HepG2 (cell line): Measurements from ENCODE around the gene HOXD9. TPM values are rescaled to one million over a fixed set of nuclear protein-coding genes. Genes with fewer than 3 reads are reported as not detected.
A peak's percentile ranks its signal among the peaks of the same experiment; 100 is the strongest.

Experiments used
- ATAC-seq: fragments of 200-7000 bp; cut with Tn5 transposase; 3 replicates; pipeline ENCODE4 v1.9.1; 2020; ENCODE audit warnings: mild to moderate bottlenecking, moderate library complexity
- BruUV-seq: library from RNA; stranded (reverse); fragments of 400-500 nt; replicated peaks from 2 replicates; lab custom pipeline; 2021; lab: Mats Ljungman, UMichigan
- CTCF ChIA-PET: fragments of 300-600 bp; formaldehyde crosslinking; extraction: SDS; loops from one replicate; lab custom pipeline; 2021; ENCODE audit warnings: low total read pairs, inconsistent platforms, low intra/inter-chr PET ratio; lab: Yijun Ruan, JAX
- POLR2A ChIA-PET: fragments of 350-600 bp; sonication (Branson Sonifier 250); formaldehyde crosslinking; loops from one replicate; lab custom pipeline; 2020; ENCODE audit warnings: antibody characterized with exemption, inconsistent platforms; lab: Yijun Ruan, JAX
- DNase-seq: peaks from one replicate; pipeline ENCODE4 v3.0.0-alpha.2; 2015; ENCODE audit warnings: low spot score
- FAIRE-seq: peaks from 3 replicates; lab custom pipeline; 2011; peaks lifted over from hg19 to GRCh38; lab: Jason Lieb, UNC
- H2AFZ ChIP-seq: one replicate; pipeline ENCODE4 v1.6.1; 2011; ENCODE audit warnings: low read length, inconsistent platforms
- H3K27ac ChIP-seq: fragments of 300-600 bp; 3 replicates; pipeline ENCODE4 v1.8.0; 2011; ENCODE audit warnings: mixed run types, mild to moderate bottlenecking, mixed read lengths, low read length, inconsistent platforms; ENCODE audit not compliant: insufficient read depth; ENCODE audit errors: extremely low read length
- H3K27me3 ChIP-seq, 2 experiments: fragments of 200-600 bp in 1 of 2; 2 replicates in 1 of 2; 3 replicates in 1 of 2; pipeline versions ENCODE4 v1.6.0 to v1.8.0; 2011; ENCODE audit warnings: low read length in 2 of 2, mild to moderate bottlenecking in 2 of 2, moderate library complexity in 2 of 2, inconsistent platforms in 1 of 2; ENCODE audit not compliant: insufficient read depth in 2 of 2, control insufficient read depth in 1 of 2
- H3K36me3 ChIP-seq, 2 experiments: fragments of 200-600 bp in 1 of 2; replicated peaks in 1 of 2; 2 replicates in 1 of 2; 3 replicates in 1 of 2; pipeline versions ENCODE4 v1.5.1 to v1.8.0; 2011; ENCODE audit warnings: low read length in 2 of 2, inconsistent platforms in 1 of 2; ENCODE audit not compliant: insufficient read depth in 2 of 2, control insufficient read depth in 1 of 2
- H3K4me1 ChIP-seq: 2 replicates; pipeline ENCODE4 v1.5.1; 2012; ENCODE audit warnings: low read length, inconsistent platforms; ENCODE audit not compliant: insufficient read depth
- H3K4me2 ChIP-seq: 2 replicates; pipeline ENCODE4 v1.6.0; 2011; ENCODE audit warnings: low read depth, low read length, inconsistent platforms
- H3K4me3 ChIP-seq, 3 experiments: fragments of 200-600 bp in 1 of 3; sonication (generic), shearing (Covaris generic) in 1 of 3; replicated peaks in 1 of 3; 2 replicates each; pipeline ENCODE4 v1.5.1; 2011 to 2016; ENCODE audit warnings: low read length in 3 of 3, inconsistent platforms in 2 of 3, low read depth in 2 of 3, mild to moderate bottlenecking in 2 of 3, control low read depth in 1 of 3, mixed read lengths in 1 of 3; ENCODE audit not compliant: insufficient read depth in 1 of 3
- H3K79me2 ChIP-seq: one replicate; pipeline ENCODE4 v1.6.1; 2011; ENCODE audit warnings: low read length, inconsistent platforms; ENCODE audit not compliant: insufficient read depth
- H3K9ac ChIP-seq: 2 replicates; pipeline ENCODE4 v1.6.0; 2011; ENCODE audit warnings: mild to moderate bottlenecking, low read depth, low read length, inconsistent platforms; ENCODE audit not compliant: insufficient read depth
- H3K9me3 ChIP-seq: 2 replicates; pipeline ENCODE4 v1.5.1; 2012; ENCODE audit warnings: mild to moderate bottlenecking, low read length
- H4K20me1 ChIP-seq: 2 replicates; pipeline ENCODE4 v1.6.0; 2011; ENCODE audit warnings: inconsistent platforms, mild to moderate bottlenecking, low read length, moderate library complexity; ENCODE audit not compliant: insufficient read depth
- MEF2D ChIP-seq: sonication (generic); formaldehyde crosslinking; IDR thresholded peaks from 2 replicates; pipeline ENCODE4 v1.5.1; 2020; ENCODE audit warnings: mild to moderate bottlenecking, missing genetic modification reagents
- NFKB2 ChIP-seq: sonication (generic); formaldehyde crosslinking; IDR thresholded peaks from 2 replicates; pipeline ENCODE4 v1.4.0; 2020; ENCODE audit warnings: missing genetic modification reagents, borderline replicate concordance
- PLRG1 ChIP-seq: fragments of 450-650 bp; conservative IDR thresholded peaks from 2 replicates; pipeline ENCODE4 v1.6.1; 2016
- POLR2AphosphoS2 ChIP-seq: IDR thresholded peaks from 2 replicates; pipeline ENCODE4 v1.6.1; 2011; ENCODE audit warnings: low read depth, low read length, improper control_type of control experiment
- RAD21 ChIP-seq: fragments of 450-650 bp; formaldehyde crosslinking; IDR thresholded peaks from 2 replicates; pipeline ENCODE4 v1.5.0; 2020; ENCODE audit warnings: mild to moderate bottlenecking
- RBFOX2 ChIP-seq: fragments of 200-400 bp; formaldehyde crosslinking; IDR thresholded peaks from 2 replicates; pipeline ENCODE4 v1.6.1; 2017; ENCODE audit warnings: low read depth, mild to moderate bottlenecking, low read length
- REL ChIP-seq: sonication (generic); formaldehyde crosslinking; conservative IDR thresholded peaks from 2 replicates; pipeline ENCODE4 v1.8.0; 2022; ENCODE audit warnings: mild to moderate bottlenecking, missing genetic modification reagents, moderate library complexity
- RELA ChIP-seq: sonication (generic); formaldehyde crosslinking; IDR thresholded peaks from 2 replicates; pipeline ENCODE4 v1.4.0; 2020; ENCODE audit warnings: missing genetic modification reagents
- RNF2 ChIP-seq: fragments of 450-650 bp; conservative IDR thresholded peaks from 2 replicates; pipeline ENCODE4 v1.6.1; 2016; ENCODE audit warnings: low read depth
- SMC3 ChIP-seq: IDR thresholded peaks from 2 replicates; pipeline ENCODE4 v1.6.1; 2011; ENCODE audit warnings: low read length, improper control_type of control experiment
- SPEN ChIP-seq: sonication (generic); formaldehyde crosslinking; IDR thresholded peaks from 2 replicates; pipeline ENCODE4 v1.5.1; 2020; ENCODE audit warnings: low read depth, mild to moderate bottlenecking, missing genetic modification reagents
- TBX2 ChIP-seq: sonication (generic); formaldehyde crosslinking; IDR thresholded peaks from 2 replicates; pipeline ENCODE4 v1.5.0; 2020; ENCODE audit warnings: missing genetic modification reagents, mild to moderate bottlenecking, borderline replicate concordance
- ZBTB7A ChIP-seq: sonication (generic); formaldehyde crosslinking; IDR thresholded peaks from 2 replicates; pipeline ENCODE4 v1.8.0; 2022; ENCODE audit warnings: mild to moderate bottlenecking, missing genetic modification reagents
- ZNF563 ChIP-seq: sonication (generic); formaldehyde crosslinking; IDR thresholded peaks from 2 replicates; pipeline ENCODE4 v1.8.0; 2022; ENCODE audit warnings: mild to moderate bottlenecking, moderate library complexity, missing genetic modification reagents
- ZNF839 ChIP-seq: sonication (generic); formaldehyde crosslinking; IDR thresholded peaks from 2 replicates; pipeline ENCODE4 v1.4.0; 2020; ENCODE audit warnings: missing genetic modification reagents, mild to moderate bottlenecking, borderline replicate concordance
- WGBS: methylation state at CpG from one replicate; pipeline ENCODE4 v1.1.6; 2017; ENCODE audit warnings: low lambda C conversion rate; 5-methylcytosine and 5-hydroxymethylcytosine counted together
- in situ Hi-C: cut with HindIII; loops from 2 replicates; pipeline ENCODE4 v1.10.0; 2017; ENCODE audit warnings: low pct_unique_long_range_greater_than_20kb; ENCODE audit not compliant: extremely low pct_ligation_motif_present
- intact Hi-C: fragments of 100-400 bp; cut with micrococcal nuclease; formaldehyde crosslinking; loops from one replicate; pipeline ENCODE4 v1.10.0; 2022; ENCODE audit not compliant: unreplicated experiment
- polyA plus RNA-seq, 8 experiments: library from polyadenylated mRNA; depleted of rRNA in 3 of 8; stranded (reverse) in 7 of 8; unstranded in 1 of 8; fragments of >200 nt; fragmentation: Illumina TruSeq in 4 of 8; extraction: Trizol in 4 of 8; gene quantifications; 2 replicates each; pipeline versions ENCODE4 v1.2.1 to v1.2.3, GENCODE V29; 2011 to 2016; ENCODE audit warnings: low read depth in 4 of 8, missing spikeins in 1 of 8, mixed read lengths in 1 of 8; ENCODE audit not compliant: insufficient read depth in 1 of 8
- total RNA-seq, 5 experiments: library from RNA; depleted of rRNA; stranded (reverse); fragments of >200 nt; fragmentation: Illumina TruSeq; extraction: Trizol; gene quantifications; 2 replicates each; pipeline ENCODE4 v1.2.3, GENCODE V29; 2016; ENCODE audit warnings: low read depth in 1 of 5
- TF ChIP-seq, protein P1 (sequence below): sonication (generic); formaldehyde crosslinking; IDR thresholded peaks from 2 replicates; pipeline ENCODE4 v1.5.1; 2020; ENCODE audit warnings: missing genetic modification reagents, mild to moderate bottlenecking, borderline replicate concordance
- TF ChIP-seq, protein P2 (sequence below): sonication (generic); formaldehyde crosslinking; IDR thresholded peaks from 2 replicates; pipeline ENCODE4 v1.8.0; 2022; ENCODE audit warnings: mild to moderate bottlenecking, missing genetic modification reagents, moderate library complexity
- TF ChIP-seq, protein P3 (sequence below): sonication (generic); formaldehyde crosslinking; IDR thresholded peaks from 2 replicates; pipeline ENCODE4 v1.4.0; 2020; ENCODE audit warnings: mild to moderate bottlenecking, low read depth, missing genetic modification reagents

The HOXD9 gene
- total and polyA plus RNA-seq, 2 of the 13 experiments (the other 11 are each of a cell fraction or from before 2014, with no cell fraction given) = not detected

DNA sequence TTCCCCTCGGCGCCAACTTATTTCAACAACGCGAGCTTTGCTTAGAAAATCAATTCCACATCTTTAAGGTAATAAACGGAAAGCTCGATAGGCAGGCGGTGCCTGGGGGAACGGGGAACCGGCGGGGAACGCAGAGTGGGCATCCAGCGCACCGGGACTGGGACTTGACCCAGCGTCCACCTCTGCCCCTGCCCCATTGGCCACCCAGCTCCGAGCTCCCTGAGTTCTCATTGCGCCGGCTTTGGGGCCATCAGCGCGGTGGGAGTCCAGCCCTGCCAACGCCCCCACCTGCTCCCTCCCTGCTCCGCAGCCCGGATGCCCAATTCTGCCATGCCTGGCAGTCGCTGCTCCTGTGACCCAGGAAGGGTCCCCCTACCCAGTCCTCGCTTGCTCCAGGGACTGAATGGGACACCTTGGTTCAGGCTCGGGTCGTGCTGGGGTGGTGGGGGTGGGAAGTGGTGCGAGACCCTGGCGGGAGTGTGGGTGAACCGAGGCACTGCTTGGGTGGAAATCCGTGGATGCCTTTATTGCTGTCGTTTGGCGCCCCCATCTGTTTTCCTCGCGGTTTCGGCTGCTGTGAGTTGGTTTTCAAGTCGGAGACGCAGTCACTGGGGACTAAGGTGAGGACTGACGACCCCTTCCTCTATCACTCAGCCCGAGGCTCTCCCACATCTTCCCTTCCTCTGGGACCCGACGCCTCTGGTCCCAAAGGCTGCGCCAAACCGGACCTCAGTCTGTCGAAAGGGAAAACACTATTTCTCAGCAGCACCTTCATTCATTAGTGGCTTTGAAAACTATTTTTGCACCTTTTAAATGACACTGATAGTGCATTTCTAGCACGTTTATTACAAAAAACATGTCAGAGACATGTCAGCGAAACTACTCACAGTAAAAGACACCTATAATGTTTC is 36.4 kb upstream of the HOXD9 start:
- Histone ChIP-seq H2AFZ (no peak overlapping the region), H3K9ac (no peak overlapping the region), H3K4me3 (peak overlapping the region in 2 of 3 experiments; percentile 6 to 41; a peak in 1 of 6 replicates), H3K4me2 (peak overlapping the region; percentile 56), H3K4me1 (peaks cover 25% of the 10 kb centered on the region), H3K36me3 (no peaks in the 10 kb centered on the region), H3K9me3 (no peaks in the 10 kb centered on the region), H4K20me1 (no peaks in the 10 kb centered on the region), H3K79me2 (no peaks in the 10 kb centered on the region), H3K27ac (no peak overlapping the region), H3K27me3 (peaks cover 14 to 93% of the 10 kb centered on the region in 2 experiments; a peak in 4 of 5 replicates)
- ATAC-seq = peak; percentile 48
- ChIA-PET POLR2A (no interaction called here), CTCF (interaction anchor here (0.7 to 2.1 kb wide), 5 partner anchors 122 to 720 kb away, joined by 3 to 26 read pairs (median 4); no protein-coding TSS in a partner anchor)
- BruUV-seq = no TSS peak
- FAIRE-seq = peak; percentile 15
- DNase-seq = peak; percentile 31
- intact Hi-C loops = loop anchor here (1.0 kb wide), 1 partner anchor 396 kb away; no protein-coding TSS in a partner anchor
- whole genome bisulfite sequencing = 16% methylated on average over 32 of the region's 46 CpGs
- in situ Hi-C loops = no loop called here
- no peak for TF ChIP-seq POLR2AphosphoS2
- no peak for TF ChIP-seq RBFOX2
- no peak for TF ChIP-seq PLRG1
- TF ChIP-seq ZNF839 (CRISPR knock-in tag) = no peak
- peak; percentile 52; the same call in 1 of the 2 replicates for TF ChIP-seq NFKB2 (CRISPR knock-in tag)
- TF ChIP-seq, protein P1, sequence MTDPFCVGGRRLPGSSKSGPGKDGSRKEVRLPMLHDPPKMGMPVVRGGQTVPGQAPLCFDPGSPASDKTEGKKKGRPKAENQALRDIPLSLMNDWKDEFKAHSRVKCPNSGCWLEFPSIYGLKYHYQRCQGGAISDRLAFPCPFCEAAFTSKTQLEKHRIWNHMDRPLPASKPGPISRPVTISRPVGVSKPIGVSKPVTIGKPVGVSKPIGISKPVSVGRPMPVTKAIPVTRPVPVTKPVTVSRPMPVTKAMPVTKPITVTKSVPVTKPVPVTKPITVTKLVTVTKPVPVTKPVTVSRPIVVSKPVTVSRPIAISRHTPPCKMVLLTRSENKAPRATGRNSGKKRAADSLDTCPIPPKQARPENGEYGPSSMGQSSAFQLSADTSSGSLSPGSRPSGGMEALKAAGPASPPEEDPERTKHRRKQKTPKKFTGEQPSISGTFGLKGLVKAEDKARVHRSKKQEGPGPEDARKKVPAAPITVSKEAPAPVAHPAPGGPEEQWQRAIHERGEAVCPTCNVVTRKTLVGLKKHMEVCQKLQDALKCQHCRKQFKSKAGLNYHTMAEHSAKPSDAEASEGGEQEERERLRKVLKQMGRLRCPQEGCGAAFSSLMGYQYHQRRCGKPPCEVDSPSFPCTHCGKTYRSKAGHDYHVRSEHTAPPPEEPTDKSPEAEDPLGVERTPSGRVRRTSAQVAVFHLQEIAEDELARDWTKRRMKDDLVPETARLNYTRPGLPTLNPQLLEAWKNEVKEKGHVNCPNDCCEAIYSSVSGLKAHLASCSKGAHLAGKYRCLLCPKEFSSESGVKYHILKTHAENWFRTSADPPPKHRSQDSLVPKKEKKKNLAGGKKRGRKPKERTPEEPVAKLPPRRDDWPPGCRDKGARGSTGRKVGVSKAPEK = no peak
- TF ChIP-seq RNF2 = 0 out of 2 replicates have a peak, but pooled peaks have one; percentile 57
- TF ChIP-seq MEF2D (CRISPR knock-in tag) = no peak
- TF ChIP-seq ZNF563 (CRISPR knock-in tag) = 0 out of 2 replicates have a peak, but pooled peaks have one; percentile 40
- TF ChIP-seq RELA (CRISPR knock-in tag) = no peak
- TF ChIP-seq REL (CRISPR knock-in tag) = 0 out of 2 replicates have a peak, but pooled peaks have one; percentile 32
- peak; percentile 72 for TF ChIP-seq SMC3
- TF ChIP-seq RAD21 (CRISPR knock-in tag) = peak; percentile 81
- TF ChIP-seq TBX2 = peak; percentile 44; the same call in 1 of the 2 replicates
- TF ChIP-seq, protein P2, sequence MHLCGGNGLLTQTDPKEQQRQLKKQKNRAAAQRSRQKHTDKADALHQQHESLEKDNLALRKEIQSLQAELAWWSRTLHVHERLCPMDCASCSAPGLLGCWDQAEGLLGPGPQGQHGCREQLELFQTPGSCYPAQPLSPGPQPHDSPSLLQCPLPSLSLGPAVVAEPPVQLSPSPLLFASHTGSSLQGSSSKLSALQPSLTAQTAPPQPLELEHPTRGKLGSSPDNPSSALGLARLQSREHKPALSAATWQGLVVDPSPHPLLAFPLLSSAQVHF (CRISPR knock-in tag) = 0 out of 2 replicates have a peak, but pooled peaks have one; percentile 47
- TF ChIP-seq ZBTB7A (CRISPR knock-in tag) = 0 out of 2 replicates have a peak, but pooled peaks have one; percentile 26
- peak; percentile 58; the same call in 1 of the 2 replicates for TF ChIP-seq SPEN (CRISPR knock-in tag)
- TF ChIP-seq, protein P3, sequence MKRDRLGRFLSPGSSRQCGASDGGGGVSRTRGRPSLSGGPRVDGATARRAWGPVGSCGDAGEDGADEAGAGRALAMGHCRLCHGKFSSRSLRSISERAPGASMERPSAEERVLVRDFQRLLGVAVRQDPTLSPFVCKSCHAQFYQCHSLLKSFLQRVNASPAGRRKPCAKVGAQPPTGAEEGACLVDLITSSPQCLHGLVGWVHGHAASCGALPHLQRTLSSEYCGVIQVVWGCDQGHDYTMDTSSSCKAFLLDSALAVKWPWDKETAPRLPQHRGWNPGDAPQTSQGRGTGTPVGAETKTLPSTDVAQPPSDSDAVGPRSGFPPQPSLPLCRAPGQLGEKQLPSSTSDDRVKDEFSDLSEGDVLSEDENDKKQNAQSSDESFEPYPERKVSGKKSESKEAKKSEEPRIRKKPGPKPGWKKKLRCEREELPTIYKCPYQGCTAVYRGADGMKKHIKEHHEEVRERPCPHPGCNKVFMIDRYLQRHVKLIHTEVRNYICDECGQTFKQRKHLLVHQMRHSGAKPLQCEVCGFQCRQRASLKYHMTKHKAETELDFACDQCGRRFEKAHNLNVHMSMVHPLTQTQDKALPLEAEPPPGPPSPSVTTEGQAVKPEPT (CRISPR knock-in tag) = no peak
